DND-41 (cell line): ENCODE data around the gene DDX28.
A peak's percentile ranks its signal among the peaks of the same experiment; 100 is the strongest.

Source experiments
- ATAC-seq: fragments of 200-7000 bp; cut with Tn5 transposase; 3 replicates; pipeline ENCODE4 v1.9.1; 2021; ENCODE audit warnings: low read depth; ENCODE audit not compliant: insufficient read depth
- DNase-seq: peaks from one replicate; pipeline ENCODE4 v3.0.0-alpha.2; 2020
- H2AFZ ChIP-seq: 2 replicates; pipeline ENCODE4 v1.6.0; 2012; ENCODE audit warnings: low read depth, low read length
- H3K27ac ChIP-seq: 2 replicates; pipeline ENCODE4 v1.5.1; 2012; ENCODE audit warnings: low read length, inconsistent platforms
- H3K27me3 ChIP-seq: fragments of 200-600 bp; sonication (generic); 2 replicates; pipeline ENCODE4 v1.6.0; 2012; ENCODE audit warnings: low read length, mild to moderate bottlenecking, inconsistent platforms; ENCODE audit not compliant: insufficient read depth, poor library complexity
- H3K36me3 ChIP-seq: 2 replicates; pipeline ENCODE4 v1.5.1; 2012; ENCODE audit warnings: low read length, inconsistent platforms; ENCODE audit not compliant: insufficient read depth
- H3K4me1 ChIP-seq: 2 replicates; pipeline ENCODE4 v1.5.1; 2012; ENCODE audit warnings: mild to moderate bottlenecking, low read length; ENCODE audit not compliant: insufficient read depth
- H3K4me2 ChIP-seq: 2 replicates; pipeline ENCODE4 v1.6.0; 2012; ENCODE audit warnings: mild to moderate bottlenecking, moderate library complexity, low read length, inconsistent platforms; ENCODE audit not compliant: insufficient read depth
- H3K4me3 ChIP-seq, 2 experiments: fragments of 200-600 bp in 1 of 2; shearing (Covaris generic) in 1 of 2; 2 replicates each; pipeline ENCODE4 v1.5.1; 2012 to 2016; ENCODE audit warnings: inconsistent platforms in 2 of 2, low read length in 2 of 2, mild to moderate bottlenecking in 2 of 2, low read depth in 1 of 2, moderate library complexity in 1 of 2
- H3K79me2 ChIP-seq: 2 replicates; pipeline ENCODE4 v1.6.0; 2012; ENCODE audit warnings: low read length, inconsistent platforms; ENCODE audit not compliant: insufficient read depth
- H3K9ac ChIP-seq: 2 replicates; pipeline ENCODE4 v1.6.0; 2012; ENCODE audit warnings: low read depth, mild to moderate bottlenecking, inconsistent platforms, low read length, moderate library complexity
- H3K9me3 ChIP-seq: 2 replicates; pipeline ENCODE4 v1.5.1; 2012; ENCODE audit warnings: low read length, moderate library complexity, mild to moderate bottlenecking, inconsistent platforms; ENCODE audit not compliant: insufficient read depth, severe bottlenecking
- H4K20me1 ChIP-seq: 2 replicates; pipeline ENCODE4 v1.6.0; 2012; ENCODE audit warnings: low read length; ENCODE audit not compliant: insufficient read depth
- CTCF ChIP-seq: IDR thresholded peaks from 2 replicates; pipeline ENCODE4 v1.5.1; 2012; ENCODE audit warnings: borderline replicate concordance, low read length, moderate library complexity, mild to moderate bottlenecking; ENCODE audit not compliant: poor library complexity, severe bottlenecking; ENCODE audit errors: extremely low read depth
- EZH2 ChIP-seq: IDR thresholded peaks from 3 replicates; pipeline ENCODE4 v1.6.1; 2012; ENCODE audit warnings: borderline replicate concordance, low read depth, mild to moderate bottlenecking, moderate library complexity, low read length, inconsistent platforms; ENCODE audit not compliant: severe bottlenecking

DDX28 gene

GRCh38 chr16:68022728-68023537, at the start of gene DDX28, which contains the start of gene DUS2:
Gene DDX28, minus strand, starts transcription at chr16:68023232. Its CDS starts 30 bp downstream, at chr16:68023202.
Gene DUS2, plus strand, starts transcription at chr16:68023284. Its CDS starts 14,740 bp downstream, at chr16:68038024.
- H3K27me3 ChIP-seq, result no peaks in the 10 kb centered on the region
- H3K9ac ChIP-seq, result peak within 1 kb of the TSS; percentile 80
- H3K4me1 ChIP-seq, result peaks cover 30% of the 10 kb centered on the region
- DNase-seq (peak; percentile 94), ATAC-seq (peak; percentile 91)
- peak within 1 kb of the TSS; percentile 98 for H3K4me2 ChIP-seq
- peaks cover 30% of the 10 kb centered on the region for H3K36me3 ChIP-seq
- H3K9me3 ChIP-seq, result no peaks in the 10 kb centered on the region
- TF ChIP-seq EZH2 (no peak), CTCF (peak; percentile 30)
- peaks cover 36% of the 10 kb centered on the region for H3K79me2 ChIP-seq
- peak within 1 kb of the TSS; percentile 80 for H2AFZ ChIP-seq
- H3K27ac ChIP-seq, result peak within 1 kb of the TSS; percentile 77
- H4K20me1 ChIP-seq, result peaks cover 8% of the 10 kb centered on the region
- peak within 1 kb of the TSS; percentile 45 to 74 for H3K4me3 ChIP-seq

GRCh38 chr16:68072038-68072695, 49.1 kb upstream of the DDX28 start:
- H3K27ac ChIP-seq, result peak overlapping the region; percentile 36
- TF ChIP-seq EZH2, result no peak
- TF ChIP-seq CTCF, result no peak
- no peak overlapping the region for H3K4me3 ChIP-seq
- H3K4me2 ChIP-seq, result no peak overlapping the region
- H3K4me1 ChIP-seq, result peaks cover 45% of the 10 kb centered on the region
- ATAC-seq (no peak), DNase-seq (no peak)
- H3K36me3 ChIP-seq, result peaks cover 55% of the 10 kb centered on the region
- H3K9ac ChIP-seq, result no peak overlapping the region
- H3K79me2 ChIP-seq, result no peaks in the 10 kb centered on the region
- no peaks in the 10 kb centered on the region for H3K9me3 ChIP-seq
- no peaks in the 10 kb centered on the region for H4K20me1 ChIP-seq
- no peak overlapping the region for H2AFZ ChIP-seq
- no peaks in the 10 kb centered on the region for H3K27me3 ChIP-seq

- H3K36me3 ChIP-seq, result peaks cover 56% of the 10 kb centered on the region
Measured at GRCh38 chr16:68071518-68071901, 48.5 kb upstream of the DDX28 start.

More at GRCh38 chr16:68071518-68071901, 48.5 kb upstream of the DDX28 start:
- TF ChIP-seq EZH2 (no peak), CTCF (no peak)
- DNase-seq, result no peak
- peaks cover 45% of the 10 kb centered on the region for H3K4me1 ChIP-seq
- H3K79me2 ChIP-seq, result no peaks in the 10 kb centered on the region
- no peak overlapping the region for H2AFZ ChIP-seq
- no peaks in the 10 kb centered on the region for H3K9me3 ChIP-seq
- H4K20me1 ChIP-seq, result no peaks in the 10 kb centered on the region
- no peak overlapping the region for H3K9ac ChIP-seq
- no peak overlapping the region for H3K4me2 ChIP-seq
- no peak overlapping the region for H3K4me3 ChIP-seq
- no peak for ATAC-seq
- peak overlapping the region; percentile 26; the same call in 1 of the 2 replicates for H3K27ac ChIP-seq
- no peaks in the 10 kb centered on the region for H3K27me3 ChIP-seq
